Stimulated activated CD4-positive, alpha-beta T cell treated with anti-CD3 and anti-CD28 coated beads, Interleukin-12 subunit alpha, Interleukin-12 subunit beta, amount 100 ng/mL, for 24 hours (primary cell): ENCODE results near the gene NF1.
"Not testable (repeated sequence)": the region's sequence is repeated elsewhere in the genome, so short reads cannot be mapped to it uniquely, and the experiment has no call there.

Source experiments
- DNase-seq, 2 experiments: peaks; one replicate each; pipeline ENCODE4 v3.0.0-alpha.2; 2020; ENCODE audit warnings: low read depth in 2 of 2

NF1 gene

DNA sequence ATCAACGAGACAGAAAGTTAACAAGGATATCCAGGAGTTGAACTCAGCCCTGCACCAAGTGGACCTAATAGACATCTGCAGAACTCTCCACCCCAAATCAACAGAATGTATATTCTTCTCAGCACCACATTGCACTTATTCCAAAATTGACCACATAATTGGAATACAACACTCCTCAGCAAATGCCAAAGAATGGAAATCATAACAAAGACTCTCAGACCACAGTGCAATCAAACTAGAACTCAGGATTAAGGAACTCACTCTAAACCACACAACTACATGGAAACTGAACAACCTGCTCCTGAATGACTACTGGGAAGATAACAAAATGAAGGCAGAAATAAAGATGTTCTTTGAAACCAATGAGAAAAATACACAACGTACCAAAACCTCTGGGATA is 84.2 kb downstream of the NF1 start:
- not testable (repeated sequence) for DNase-seq

- DNase-seq: no peak
These were observed 100.5 kb downstream of the NF1 start for GRCh38 chr17:31195305-31195704.

- no peak for DNase-seq
These were observed 103.2 kb downstream of the NF1 start for GRCh38 chr17:31198026-31198425.

- DNase-seq: not testable (repeated sequence)
These were observed 103.9 kb downstream of the NF1 start for GRCh38 chr17:31198666-31199065.

- DNase-seq: no peak
These were observed 105.5 kb downstream of the NF1 start for GRCh38 chr17:31200287-31200686.

GRCh38 chr17:31202968-31203367 is 108.2 kb downstream of the NF1 start:
- no peak for DNase-seq

DNA sequence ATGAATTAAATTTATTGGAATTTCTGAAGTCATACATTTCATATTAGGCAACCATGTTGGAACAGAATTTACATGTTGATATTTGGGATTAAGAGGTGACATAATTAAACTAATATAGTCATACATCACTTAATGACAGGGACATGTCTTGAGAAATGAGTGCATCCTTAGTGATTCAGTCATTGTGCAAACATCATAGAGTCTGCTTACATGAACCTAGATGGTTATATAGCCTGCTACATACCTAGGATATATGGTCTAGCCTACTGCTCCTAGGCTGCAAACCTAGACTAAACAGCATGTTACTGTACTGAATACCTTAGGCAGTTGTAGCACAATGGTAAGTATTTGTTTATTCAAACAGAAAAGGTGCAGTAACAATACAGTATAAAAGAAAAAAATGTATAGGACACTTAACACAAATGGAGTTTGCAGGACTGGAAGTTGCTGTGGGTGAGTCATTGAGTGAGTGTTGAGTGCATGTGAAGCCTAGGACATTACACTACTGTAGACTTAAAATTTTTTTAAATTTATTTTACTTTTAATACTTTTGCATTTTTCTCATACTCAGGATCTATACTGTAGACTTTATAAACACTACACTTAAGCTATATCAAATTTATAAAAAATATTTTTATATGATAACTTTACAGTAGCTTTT is 116.7 kb downstream of the NF1 start:
- DNase-seq: no peak

DNA sequence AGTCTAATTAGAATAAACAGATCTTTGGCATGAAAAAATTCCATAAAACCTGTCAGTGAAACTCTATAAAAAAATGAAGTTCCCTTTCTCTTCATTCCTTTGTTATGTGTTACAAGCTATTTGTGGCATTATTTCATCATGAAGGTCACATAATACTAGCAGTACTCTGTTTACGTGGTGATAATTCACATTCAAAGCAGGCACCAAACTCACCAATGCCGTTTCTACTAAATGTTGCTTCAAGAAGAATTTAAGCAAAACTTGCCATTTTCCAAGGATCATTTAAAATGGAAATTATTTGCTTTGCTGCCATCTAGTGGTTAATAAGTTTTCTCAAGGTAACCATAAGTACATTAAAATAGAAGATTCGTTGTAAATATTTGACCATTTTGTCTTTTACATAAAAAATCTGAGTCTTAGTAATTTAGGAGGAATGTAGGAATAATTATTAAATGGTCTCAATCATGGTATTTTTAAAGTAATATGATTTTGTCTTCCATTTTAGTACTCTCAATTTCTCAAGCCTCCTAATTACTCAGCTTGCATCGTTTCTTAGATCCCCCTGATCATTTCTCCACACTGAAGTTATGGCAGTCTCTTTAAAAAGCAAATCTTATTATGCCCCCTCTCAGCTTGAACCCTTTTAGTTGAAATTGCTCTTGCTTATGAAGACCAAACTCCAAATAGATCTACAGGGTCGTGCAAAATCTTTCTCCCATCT is 121.4 kb downstream of the NF1 start:
- DNase-seq: no peak

- DNase-seq: no peak
These were observed 129.6 kb downstream of the NF1 start for GRCh38 chr17:31224366-31224765.

GRCh38 chr17:31225831-31226230 is 131.1 kb downstream of the NF1 start:
- DNase-seq: no peak

DNA sequence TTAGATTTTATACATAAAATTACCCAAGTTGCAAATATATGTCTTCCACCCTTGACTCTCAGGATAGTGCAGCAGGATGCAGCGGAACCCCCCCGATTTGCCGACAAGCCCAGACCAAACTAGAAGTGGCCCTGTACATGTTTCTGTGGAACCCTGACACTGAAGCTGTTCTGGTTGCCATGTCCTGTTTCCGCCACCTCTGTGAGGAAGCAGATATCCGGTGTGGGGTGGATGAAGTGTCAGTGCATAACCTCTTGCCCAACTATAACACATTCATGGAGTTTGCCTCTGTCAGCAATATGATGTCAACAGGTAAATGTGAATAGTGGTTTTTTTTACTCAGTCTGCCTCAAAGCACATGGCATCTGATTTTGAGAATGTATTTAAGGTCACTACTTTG is 131.6 kb downstream of the NF1 start:
- no peak for DNase-seq

DNA sequence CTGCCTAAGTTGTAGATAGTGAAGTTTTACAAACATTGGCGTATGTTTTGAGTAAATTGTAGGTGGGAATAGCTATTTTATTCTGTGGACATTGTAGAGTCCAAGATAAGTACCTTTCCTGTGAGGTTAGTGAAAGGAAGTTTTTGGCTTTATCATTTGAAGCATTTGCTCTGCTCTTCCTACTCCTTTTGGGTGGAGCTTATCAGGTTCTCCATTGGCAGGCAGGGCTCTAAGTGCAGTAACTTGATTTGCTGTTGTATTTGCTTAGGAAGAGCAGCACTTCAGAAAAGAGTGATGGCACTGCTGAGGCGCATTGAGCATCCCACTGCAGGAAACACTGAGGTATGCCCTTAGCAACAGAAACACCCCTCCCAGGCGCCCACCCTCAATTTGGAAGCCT is 132.2 kb downstream of the NF1 start:
- DNase-seq: no peak

- DNase-seq: no peak
These were observed 137.1 kb downstream of the NF1 start for GRCh38 chr17:31231852-31232251.

DNA sequence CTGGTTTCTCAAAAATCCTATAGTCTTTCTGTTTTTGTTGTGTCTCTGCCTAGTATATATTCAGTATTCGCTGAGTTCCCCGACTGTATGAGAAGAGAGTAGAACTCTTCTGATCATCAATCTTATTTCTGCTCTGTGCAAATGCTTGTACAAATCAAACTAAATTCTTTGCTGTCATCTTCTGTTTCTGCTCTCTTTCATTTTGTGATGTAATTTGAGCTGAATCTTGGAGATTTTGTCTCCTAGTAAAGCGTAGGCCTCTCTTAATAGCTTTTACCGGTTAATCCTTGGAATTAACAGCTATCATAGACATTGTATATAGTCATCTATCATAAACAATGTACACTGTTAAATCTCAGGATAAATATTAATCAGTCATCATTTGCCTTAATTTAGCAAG is 140.3 kb downstream of the NF1 start:
- DNase-seq: no peak

GRCh38 chr17:31236137-31236536 is 141.4 kb downstream of the NF1 start:
- no peak for DNase-seq

DNA sequence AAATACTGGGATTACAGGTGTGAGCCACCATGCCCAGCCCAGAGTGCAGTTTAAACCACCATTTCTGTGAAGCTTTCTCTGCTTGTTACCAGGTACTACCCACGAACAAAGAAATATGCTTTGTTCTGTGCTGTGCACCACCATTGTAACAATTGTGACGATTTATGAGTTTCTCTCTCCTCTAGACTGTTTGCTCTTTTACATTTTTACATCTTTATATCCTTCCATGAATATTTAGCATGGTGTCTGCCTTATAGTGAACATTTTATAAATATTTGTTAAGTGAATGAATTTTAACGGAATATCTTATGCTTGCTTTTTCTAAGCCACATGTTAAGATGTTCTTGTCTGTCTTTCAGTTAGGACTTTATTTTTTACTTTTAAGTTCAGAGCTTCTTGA is 141.9 kb downstream of the NF1 start:
- no peak for DNase-seq

DNA sequence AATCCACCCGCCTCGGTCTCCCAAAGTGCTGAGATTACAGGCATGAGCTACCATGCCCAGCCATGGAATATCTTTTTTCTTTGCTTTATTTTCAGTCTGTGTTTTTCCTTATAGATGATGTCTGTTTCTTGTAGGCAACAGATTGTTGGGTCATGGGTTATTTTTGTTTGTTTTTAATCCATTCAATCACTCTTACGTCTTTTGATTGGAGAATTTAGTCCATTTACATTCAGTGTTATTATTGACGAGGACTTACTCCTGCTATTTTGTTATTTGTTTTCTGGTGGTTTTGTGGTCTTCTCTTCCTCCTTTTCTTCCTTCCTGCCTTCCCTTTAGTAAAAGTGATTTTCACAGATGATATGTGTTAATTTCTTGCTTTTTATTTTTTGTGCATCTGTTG is 146.3 kb downstream of the NF1 start:
- no peak for DNase-seq

DNA sequence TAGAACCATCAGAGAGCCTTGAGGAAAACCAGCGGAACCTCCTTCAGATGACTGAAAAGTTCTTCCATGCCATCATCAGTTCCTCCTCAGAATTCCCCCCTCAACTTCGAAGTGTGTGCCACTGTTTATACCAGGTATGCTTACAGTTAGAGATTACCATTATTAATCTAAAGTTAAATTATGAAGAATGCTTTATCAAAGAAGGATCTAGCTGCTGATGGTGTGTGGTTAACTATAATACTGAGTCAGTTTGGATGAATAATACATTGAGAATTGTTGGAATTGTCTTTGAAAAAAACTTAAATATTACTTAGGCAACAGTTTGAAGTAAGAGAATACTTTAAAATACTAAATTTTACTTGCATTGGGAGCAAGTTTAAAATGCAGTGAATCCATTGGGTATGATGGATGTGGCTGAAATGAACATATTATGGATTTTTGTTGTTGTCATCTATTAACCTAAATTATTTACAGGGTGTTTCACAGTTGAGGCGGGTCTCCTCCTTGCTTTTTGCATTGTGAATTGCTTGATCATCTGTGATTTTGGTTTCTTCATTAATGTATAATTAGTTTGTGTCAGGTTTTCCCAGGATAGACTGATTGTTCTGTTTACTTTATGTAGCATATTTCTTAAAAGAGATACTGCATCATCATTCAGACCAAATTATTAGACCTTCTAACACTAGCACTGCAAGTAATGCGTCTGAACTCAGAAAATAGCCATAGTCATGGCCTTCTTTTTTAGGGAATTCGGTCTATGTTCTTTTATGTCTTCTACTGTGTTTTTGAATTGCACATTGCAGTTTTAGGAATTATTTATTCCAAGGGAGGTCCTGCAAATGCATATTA is 154.4 kb downstream of the NF1 start:
- DNase-seq: no peak

- no peak for DNase-seq
These were observed 155.0 kb downstream of the NF1 start for GRCh38 chr17:31249835-31250141.

DNA sequence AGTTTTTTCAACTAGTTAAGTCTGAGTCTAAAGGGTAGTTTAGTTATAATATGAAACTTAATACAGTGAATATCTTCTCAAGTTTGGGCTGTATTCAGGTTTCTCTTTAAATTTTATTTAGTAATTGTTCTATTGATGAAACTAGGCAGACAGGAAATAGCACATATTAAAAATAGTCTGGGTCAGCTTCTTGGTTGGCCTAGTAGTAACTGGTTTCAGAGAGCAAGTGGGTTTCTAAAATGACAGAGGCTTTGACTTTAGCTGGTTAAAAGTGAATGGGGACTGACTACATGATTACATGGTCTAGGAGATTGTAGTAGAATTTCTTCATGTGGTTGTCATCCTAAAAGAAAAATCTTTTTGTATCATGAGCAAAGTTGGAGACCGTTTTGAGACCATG is 155.5 kb downstream of the NF1 start:
- no peak for DNase-seq

DNA sequence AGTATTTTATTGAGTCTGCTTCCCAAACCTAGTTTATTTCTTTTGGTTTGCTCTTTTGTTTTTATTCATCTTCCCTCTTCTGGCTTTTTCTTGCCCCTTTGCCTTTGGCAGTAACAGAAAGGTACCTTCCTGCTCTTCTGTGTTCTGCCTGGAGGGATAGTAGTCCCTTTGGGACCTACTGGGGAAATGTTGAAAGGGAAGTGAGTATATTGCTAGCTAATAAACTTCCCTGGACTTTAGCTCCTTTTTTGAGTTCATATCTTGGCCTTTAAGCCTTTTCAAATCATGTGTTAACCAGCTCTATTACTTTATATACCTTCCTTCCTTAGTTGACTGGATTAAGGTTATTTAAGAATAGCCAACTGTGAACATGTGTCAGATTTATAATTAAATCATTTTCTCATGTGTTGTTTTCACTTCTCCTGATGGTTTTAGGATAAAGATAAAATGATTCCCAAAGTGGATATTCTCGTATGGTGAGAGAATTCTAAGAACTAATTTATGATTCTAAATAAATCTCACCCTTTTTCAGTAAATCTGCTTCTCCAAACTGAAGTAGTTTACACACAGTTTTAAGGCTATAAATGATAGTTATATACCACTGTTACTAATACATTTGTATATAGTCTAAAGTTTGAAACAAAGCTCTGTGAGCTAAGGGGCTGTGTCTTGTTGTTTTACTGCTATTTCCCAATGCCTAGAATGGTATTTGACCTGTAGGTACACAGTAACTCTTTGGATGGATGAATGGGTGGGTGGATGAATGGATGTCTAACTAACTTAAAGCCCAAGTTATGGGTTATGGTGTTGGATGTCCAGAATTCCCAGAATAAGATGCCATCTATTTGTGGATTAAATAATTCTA is 156.6 kb downstream of the NF1 start:
- no peak for DNase-seq

DNA sequence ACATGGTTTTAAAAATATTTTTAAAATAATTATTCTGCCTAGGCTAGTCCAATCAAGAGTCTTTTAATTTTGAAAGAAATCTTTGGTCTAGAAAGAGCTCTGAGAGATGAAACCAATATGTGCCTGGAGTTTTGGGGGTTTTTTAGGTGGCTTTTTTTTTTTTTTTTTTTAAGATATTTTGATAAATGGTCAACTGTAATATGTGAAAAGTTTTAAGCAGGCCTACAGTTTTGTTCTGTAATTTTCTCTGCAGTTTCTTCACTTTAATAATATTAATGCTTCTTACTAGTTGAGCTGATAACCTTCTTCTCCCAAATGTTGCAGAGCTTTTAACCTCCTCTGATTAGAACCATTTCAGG is 157.2 kb downstream of the NF1 start:
- DNase-seq: no peak
